H9 (cell line): Measurements from ENCODE around the gene DTHD1. TPM values are rescaled to one million over a fixed set of nuclear protein-coding genes. Genes with fewer than 3 reads are reported as not detected.

Experiments used
- DNase-seq: peaks from one replicate; pipeline ENCODE4 v3.0.0-alpha.2; 2017
- H2AFZ ChIP-seq: one replicate; pipeline ENCODE4 v1.6.1; 2013; ENCODE audit warnings: mild to moderate bottlenecking, low read length, control low read depth, moderate library complexity
- H2AK5ac ChIP-seq: 2 replicates; pipeline ENCODE4 v1.6.1; 2013; ENCODE audit warnings: low read length, control low read depth, mixed read lengths; ENCODE audit not compliant: insufficient read length
- H2BK120ac ChIP-seq: one replicate; pipeline ENCODE4 v1.6.1; 2013; ENCODE audit warnings: low read depth, mild to moderate bottlenecking, low read length, control low read depth, inconsistent platforms; ENCODE audit not compliant: poor library complexity, severe bottlenecking
- H2BK12ac ChIP-seq: 2 replicates; pipeline ENCODE4 v1.6.1; 2013; ENCODE audit warnings: low read length, control low read depth, mixed read lengths, low read depth; ENCODE audit not compliant: insufficient read length
- H2BK15ac ChIP-seq: 2 replicates; pipeline ENCODE4 v1.6.1; 2013; ENCODE audit warnings: low read depth, low read length, control low read depth
- H2BK20ac ChIP-seq: one replicate; pipeline ENCODE4 v1.6.1; 2013; ENCODE audit warnings: low read depth, mild to moderate bottlenecking, low read length, control low read depth, inconsistent platforms; ENCODE audit not compliant: poor library complexity, severe bottlenecking
- H2BK5ac ChIP-seq: 2 replicates; pipeline ENCODE4 v1.6.1; 2013; ENCODE audit warnings: low read length, control low read depth, mixed read lengths; ENCODE audit not compliant: insufficient read length
- H3K14ac ChIP-seq: 2 replicates; pipeline ENCODE4 v1.6.1; 2013; ENCODE audit warnings: low read length, control low read depth; ENCODE audit not compliant: insufficient read depth
- H3K18ac ChIP-seq: 2 replicates; pipeline ENCODE4 v1.6.1; 2013; ENCODE audit warnings: low read depth, mild to moderate bottlenecking, mixed read lengths, low read length, control low read depth; ENCODE audit not compliant: insufficient read length
- H3K23ac ChIP-seq: 2 replicates; pipeline ENCODE4 v1.6.1; 2013; ENCODE audit warnings: low read length, control low read depth, mixed read lengths, low read depth; ENCODE audit not compliant: insufficient read length
- H3K23me2 ChIP-seq: 2 replicates; pipeline ENCODE4 v1.6.1; 2013; ENCODE audit warnings: low read depth, mild to moderate bottlenecking, mixed read lengths, low read length, control low read depth; ENCODE audit not compliant: insufficient read length, poor library complexity, severe bottlenecking
- H3K27ac ChIP-seq: 2 replicates; pipeline ENCODE4 v1.5.1; 2013; ENCODE audit warnings: low read length, control low read depth, mixed read lengths, low read depth; ENCODE audit not compliant: insufficient read length
- H3K27me3 ChIP-seq: 2 replicates; pipeline ENCODE4 v1.6.1; 2013; ENCODE audit warnings: low read length, control low read depth, inconsistent platforms; ENCODE audit not compliant: insufficient read depth
- H3K4ac ChIP-seq: 2 replicates; pipeline ENCODE4 v1.6.1; 2013; ENCODE audit warnings: low read depth, mild to moderate bottlenecking, control low read depth, inconsistent platforms, low read length, moderate library complexity
- H3K4me1 ChIP-seq: 2 replicates; pipeline ENCODE4 v1.6.1; 2013; ENCODE audit warnings: low read length, control low read depth, inconsistent platforms; ENCODE audit not compliant: insufficient read depth
- H3K4me2 ChIP-seq: 2 replicates; pipeline ENCODE4 v1.6.1; 2013; ENCODE audit warnings: low read length, control low read depth, mixed read lengths; ENCODE audit not compliant: insufficient read length, insufficient read depth
- H3K56ac ChIP-seq: 2 replicates; pipeline ENCODE4 v1.6.1; 2013; ENCODE audit warnings: low read depth, mild to moderate bottlenecking, mixed read lengths, low read length, control low read depth; ENCODE audit not compliant: insufficient read length
- H3K79me1 ChIP-seq: 2 replicates; pipeline ENCODE4 v1.6.1; 2013; ENCODE audit warnings: low read depth, mild to moderate bottlenecking, moderate library complexity, low read length, control low read depth, inconsistent platforms; ENCODE audit not compliant: insufficient read depth, poor library complexity, severe bottlenecking
- H3K79me2 ChIP-seq: 2 replicates; pipeline ENCODE4 v1.6.1; 2013; ENCODE audit warnings: low read length, control low read depth, inconsistent platforms; ENCODE audit not compliant: insufficient read depth
- H3K9ac ChIP-seq: 2 replicates; pipeline ENCODE4 v1.6.1; 2013; ENCODE audit warnings: low read length, control low read depth, mixed read lengths; ENCODE audit not compliant: insufficient read length; ENCODE audit errors: extremely low read depth
- H3K9me3 ChIP-seq: one replicate; pipeline ENCODE4 v1.6.1; 2013; ENCODE audit warnings: low read depth, low read length, inconsistent platforms; ENCODE audit not compliant: control insufficient read depth
- H3T11ph ChIP-seq: one replicate; pipeline ENCODE4 v1.6.1; 2013; ENCODE audit warnings: mild to moderate bottlenecking, low read length, control low read depth, inconsistent platforms
- H4K20me1 ChIP-seq: one replicate; pipeline ENCODE4 v1.6.1; 2013; ENCODE audit not compliant: control insufficient read depth, insufficient read length, insufficient read depth
- H4K5ac ChIP-seq: 2 replicates; pipeline ENCODE4 v1.6.1; 2013; ENCODE audit warnings: low read depth, mild to moderate bottlenecking, mixed read lengths, low read length, control low read depth; ENCODE audit not compliant: insufficient read length
- H4K8ac ChIP-seq: replicated peaks from 2 replicates; pipeline ENCODE4 v1.6.1; 2013; ENCODE audit warnings: low read length, control low read depth, mixed read lengths, low read depth; ENCODE audit not compliant: insufficient read length
- H4K91ac ChIP-seq: 2 replicates; pipeline ENCODE4 v1.6.1; 2013; ENCODE audit warnings: low read depth, mild to moderate bottlenecking, moderate library complexity, mixed read lengths, low read length, control low read depth; ENCODE audit not compliant: insufficient read length
- H3K27ac Mint-ChIP-seq, 3 experiments: 2 replicates in 2 of 3; 3 replicates in 1 of 3; pipeline ENCODE4 v1.8.0; 2020 to 2021; ENCODE audit warnings: mixed read lengths in 3 of 3, mild to moderate bottlenecking in 1 of 3, moderate library complexity in 1 of 3
- H3K27me3 Mint-ChIP-seq: 2 replicates; pipeline ENCODE4 v1.8.0; 2021; ENCODE audit warnings: low read depth, mild to moderate bottlenecking, moderate library complexity, mixed read lengths
- H3K36me3 Mint-ChIP-seq, 3 experiments: 2 replicates in 2 of 3; 3 replicates in 1 of 3; pipeline ENCODE4 v1.8.0; 2020 to 2021; ENCODE audit warnings: low read depth in 3 of 3, mixed read lengths in 3 of 3; ENCODE audit not compliant: insufficient read depth in 1 of 3
- H3K4me1 Mint-ChIP-seq, 2 experiments: 2 replicates each; pipeline ENCODE4 v1.8.0; 2020; ENCODE audit warnings: mixed read lengths in 2 of 2
- H3K4me3 Mint-ChIP-seq, 2 experiments: 2 replicates in 1 of 2; 3 replicates in 1 of 2; pipeline ENCODE4 v1.8.0; 2020 to 2021; ENCODE audit warnings: mild to moderate bottlenecking in 2 of 2, mixed read lengths in 2 of 2, moderate library complexity in 1 of 2
- H3K9me3 Mint-ChIP-seq, 2 experiments: 2 replicates in 1 of 2; 3 replicates in 1 of 2; pipeline ENCODE4 v1.8.0; 2020; ENCODE audit warnings: mild to moderate bottlenecking in 2 of 2, mixed read lengths in 2 of 2, moderate library complexity in 1 of 2
- CTCF ChIP-seq: fragments of 200-600 bp; sonication (generic); conservative IDR thresholded peaks from 3 replicates; pipeline ENCODE4 v1.8.0; 2021; ENCODE audit warnings: antibody characterized with exemption, mild to moderate bottlenecking
- WGBS: extraction: QIAGEN DNeasy Blood & Tissue Kit; methylation state at CpG from one replicate; pipeline ENCODE4 v1.1.7; 2013; ENCODE audit warnings: missing lambda C conversion rate, low lambda C conversion rate, mixed read lengths; ENCODE audit not compliant: insufficient read length; ENCODE audit errors: extremely low coverage; 5-methylcytosine and 5-hydroxymethylcytosine counted together
- total RNA-seq: library from RNA; stranded (reverse); gene quantifications from 2 replicates; pipeline ENCODE4 v1.2.1, GENCODE V29; 2021

Gene DTHD1
- total RNA-seq, 1 experiment from 2014 or later = not detected

DNA sequence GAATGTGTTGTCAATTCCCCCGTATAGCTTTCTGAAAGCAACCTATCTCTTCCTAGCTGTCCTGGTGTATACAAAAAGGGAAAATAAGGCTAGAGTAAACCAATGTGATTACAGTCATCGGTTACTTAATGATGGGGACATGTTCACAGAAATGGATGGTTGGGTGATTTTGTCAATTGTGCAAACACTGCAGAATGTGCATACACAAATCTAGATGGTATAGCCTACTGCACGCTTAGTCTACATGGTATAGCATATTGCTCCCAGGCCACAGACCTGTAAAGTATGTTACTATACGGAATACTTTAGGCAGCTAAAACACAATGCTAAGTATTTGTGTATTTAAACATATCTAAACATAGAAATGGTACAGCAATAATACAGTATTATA is 5.1 kb downstream of the DTHD1 start:
- no peak overlapping the region for H2AFZ ChIP-seq
- no peak overlapping the region for H3K4me2 ChIP-seq

More for the DNA sequence above, 5.1 kb downstream of the DTHD1 start:
- no CpG with 5 or more reads among the region's 4 CpGs for WGBS
- no peaks in the 10 kb centered on the region for H3K4me1 Mint-ChIP-seq
- no peaks in the 10 kb centered on the region for H3K9me3 ChIP-seq
- H3K27me3 ChIP-seq = no peaks in the 10 kb centered on the region
- no peak overlapping the region for H3K27ac ChIP-seq
- no peaks in the 10 kb centered on the region for H3K23me2 ChIP-seq
- H2BK20ac ChIP-seq = no peak overlapping the region
- no peak overlapping the region for H2BK120ac ChIP-seq
- TF ChIP-seq CTCF = no peak
- no peaks in the 10 kb centered on the region for H3K36me3 Mint-ChIP-seq
- H3K14ac ChIP-seq = no peak overlapping the region
- no peak overlapping the region for H3K23ac ChIP-seq
- H3K4me1 ChIP-seq = no peaks in the 10 kb centered on the region
- H3K18ac ChIP-seq = no peak overlapping the region
- H3T11ph ChIP-seq = no peak overlapping the region
- H4K91ac ChIP-seq = no peak overlapping the region
- no peak overlapping the region for H3K27ac Mint-ChIP-seq
- H2BK12ac ChIP-seq = no peak overlapping the region
- no peaks in the 10 kb centered on the region for H4K20me1 ChIP-seq
- H3K4me3 Mint-ChIP-seq = no peak overlapping the region
- no peak overlapping the region for H4K8ac ChIP-seq
- DNase-seq = no peak
- H3K4ac ChIP-seq = no peak overlapping the region
- no peak overlapping the region for H3K56ac ChIP-seq
- H2BK15ac ChIP-seq = no peak overlapping the region
- H3K9ac ChIP-seq = no peak overlapping the region
- H3K79me1 ChIP-seq = no peaks in the 10 kb centered on the region
- H3K9me3 Mint-ChIP-seq = no peaks in the 10 kb centered on the region
- no peak overlapping the region for H4K5ac ChIP-seq
- H3K27me3 Mint-ChIP-seq = no peaks in the 10 kb centered on the region; the same call in none of the 2 replicates
- no peak overlapping the region for H2BK5ac ChIP-seq
- no peak overlapping the region for H2AK5ac ChIP-seq
- H3K79me2 ChIP-seq = no peaks in the 10 kb centered on the region
